ENCODE measurements around the gene ARL6IP5.

The ARL6IP5 gene

DNA sequence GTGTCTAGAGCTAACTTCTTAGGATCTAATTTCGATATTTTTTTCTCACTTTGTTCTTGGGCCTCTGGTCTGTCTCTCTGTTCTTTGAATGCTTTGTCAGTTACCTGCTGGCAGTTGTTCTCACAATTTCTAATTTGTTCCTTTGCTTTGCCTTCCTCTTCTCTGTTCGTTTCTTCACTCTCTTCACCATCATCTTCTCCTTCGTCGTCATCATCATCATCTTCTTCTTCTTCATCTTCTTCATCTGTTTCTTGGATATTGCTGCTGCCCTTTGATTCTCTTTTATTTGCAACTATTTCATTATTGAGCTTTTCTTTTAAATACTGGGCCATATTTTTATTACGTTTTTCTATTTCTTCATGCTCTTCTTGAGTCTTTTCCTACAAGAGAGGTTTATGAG lies 34.9 kb downstream of the ARL6IP5 start:
- DNase-seq = no peak

- DNase-seq = no peak
Measured at GRCh38 chr3:69120879-69121464, 36.2 kb downstream of the ARL6IP5 start.

DNA sequence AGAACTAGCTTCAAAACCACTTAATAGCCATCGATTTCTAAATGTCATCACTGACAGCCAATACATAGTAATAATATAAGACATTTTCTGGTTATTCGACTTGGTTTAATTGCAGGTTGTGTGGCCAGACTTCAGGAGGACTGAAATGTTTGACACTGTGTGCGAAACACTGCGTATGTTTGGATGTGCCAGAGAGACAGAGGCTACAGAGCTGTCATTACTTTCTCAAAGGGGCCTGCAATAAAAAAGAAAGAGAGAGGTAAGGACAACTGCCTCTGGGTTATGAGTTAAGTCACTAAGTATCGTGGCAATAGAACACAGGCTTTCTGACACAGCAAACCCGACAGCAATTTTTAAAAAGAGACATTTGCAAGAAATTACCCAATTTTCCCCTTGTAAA lies 36.8 kb downstream of the ARL6IP5 start:
- no peak for DNase-seq

DNA sequence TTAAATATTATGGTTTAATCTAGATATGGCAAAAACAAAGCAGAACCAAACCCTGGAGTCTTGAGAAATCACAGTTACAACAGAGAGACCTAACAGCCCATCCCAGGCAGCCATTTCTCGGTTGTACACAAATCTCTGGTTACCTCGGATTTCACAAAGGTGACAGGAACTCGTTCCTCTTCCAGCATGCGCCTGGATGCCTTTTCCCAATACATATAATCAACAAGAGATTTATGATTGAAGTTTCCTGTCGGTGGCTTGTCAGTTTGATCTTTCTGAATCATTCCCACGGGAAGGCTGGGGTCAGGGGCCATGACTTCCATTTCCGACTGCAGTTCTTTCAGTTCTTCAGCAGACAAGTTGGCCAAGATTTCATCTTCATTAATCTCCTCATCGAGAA lies 37.2 kb downstream of the ARL6IP5 start:
- no peak for DNase-seq

DNA sequence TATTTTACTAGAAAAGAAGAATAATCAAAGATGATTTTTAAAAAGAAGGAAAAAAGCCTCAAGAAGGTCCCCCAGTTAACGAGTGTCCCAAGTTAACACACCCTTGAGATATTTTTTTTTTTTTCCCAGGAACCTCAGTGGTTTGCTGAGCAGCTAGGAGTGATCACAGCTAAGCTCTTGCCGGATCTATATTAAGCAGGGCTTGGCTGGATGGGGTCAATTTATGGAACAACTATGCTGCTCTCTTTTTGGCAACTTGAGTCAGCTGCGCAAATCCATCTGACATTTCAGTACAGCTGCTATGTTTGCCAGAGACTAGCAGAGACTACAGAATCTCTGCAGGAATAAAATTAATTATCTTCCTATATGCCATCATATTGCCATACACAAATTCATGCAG lies 37.7 kb downstream of the ARL6IP5 start, which contains the start of gene LMOD3:
LMOD3 (minus strand) TSS at position 193 of the 400 bp plus-strand sequence. CDS start 209 bp downstream, outside the sequence.
- no peak for DNase-seq

DNA sequence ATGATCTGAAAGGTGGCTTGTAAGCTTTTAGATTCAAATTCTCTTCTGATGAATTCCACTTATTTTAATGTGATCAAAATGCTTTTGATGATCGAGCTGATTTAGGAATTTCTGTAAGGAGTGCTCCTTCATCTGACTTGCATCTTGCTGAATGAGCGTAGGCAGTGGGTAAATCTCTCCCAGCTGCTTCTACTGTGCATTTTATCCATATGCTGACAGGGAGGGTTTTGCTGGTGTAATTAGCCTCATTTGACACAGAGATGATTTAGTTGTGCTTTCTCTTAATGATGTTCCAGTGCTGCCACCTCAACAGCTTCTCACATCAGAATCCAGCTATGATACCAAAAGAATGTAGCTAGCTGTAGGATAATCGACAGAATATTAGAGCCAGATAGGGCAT lies 41.5 kb downstream of the ARL6IP5 start:
- DNase-seq = no peak

DNA sequence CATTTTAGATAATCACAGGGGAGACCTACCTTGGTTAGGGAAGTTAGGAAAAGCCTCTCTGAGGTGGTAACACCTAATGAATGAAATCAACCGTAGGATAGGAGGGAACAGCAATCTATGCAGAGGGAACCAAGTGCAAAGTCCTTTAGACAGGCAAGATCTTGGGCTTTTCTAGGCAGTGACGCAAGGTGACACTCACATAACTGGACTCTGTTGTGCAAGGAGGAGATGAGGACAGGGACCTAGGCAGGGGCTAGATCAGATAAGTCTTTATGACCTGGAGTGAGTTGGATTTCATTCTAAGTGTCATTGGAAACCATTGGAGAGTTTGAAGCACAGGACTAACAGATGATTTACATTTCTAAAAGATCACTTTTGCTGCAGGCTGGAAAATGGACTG lies 42.3 kb downstream of the ARL6IP5 start:
- no peak for DNase-seq

DNA sequence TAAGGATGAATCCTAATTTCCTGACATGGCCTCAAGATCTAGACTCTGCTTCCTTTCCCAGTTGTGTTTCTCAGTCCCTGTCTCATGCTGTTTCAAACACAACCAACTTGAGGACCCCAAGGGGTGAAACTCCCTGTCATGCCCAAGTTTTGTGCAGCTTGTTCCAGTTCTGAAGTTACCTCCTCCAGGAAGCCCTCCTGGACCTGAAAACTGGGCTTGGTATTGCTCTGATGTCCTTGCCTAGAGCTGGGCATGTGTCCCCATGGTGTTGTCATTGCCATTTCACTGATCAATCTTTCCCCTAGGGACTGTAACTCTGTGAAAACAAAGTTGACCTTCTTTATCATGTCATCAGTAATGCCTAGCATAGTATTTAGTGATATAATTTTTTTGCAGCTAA lies 43.8 kb downstream of the ARL6IP5 start:
- DNase-seq = no peak

- DNase-seq = no peak
Measured at GRCh38 chr3:69129531-69129930, 44.8 kb downstream of the ARL6IP5 start.

DNA sequence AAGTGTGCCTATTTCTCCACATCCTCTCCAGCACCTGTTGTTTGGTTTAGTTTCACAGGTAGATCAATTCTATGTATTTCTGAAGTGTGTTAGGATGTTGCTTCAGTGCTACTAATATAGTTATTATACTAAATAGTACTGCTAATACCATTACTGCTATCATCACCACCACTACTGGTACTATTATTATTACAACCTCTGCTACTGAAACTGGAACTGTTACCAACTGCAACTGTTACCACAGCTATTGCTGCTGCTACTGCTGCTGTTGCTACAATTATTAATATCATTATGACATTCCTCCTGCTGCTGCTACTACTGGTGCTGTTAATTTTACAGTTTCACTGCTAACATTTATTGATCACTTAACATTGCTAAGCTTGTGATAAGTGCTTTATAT lies 46.0 kb downstream of the ARL6IP5 start:
- DNase-seq = no peak

DNA sequence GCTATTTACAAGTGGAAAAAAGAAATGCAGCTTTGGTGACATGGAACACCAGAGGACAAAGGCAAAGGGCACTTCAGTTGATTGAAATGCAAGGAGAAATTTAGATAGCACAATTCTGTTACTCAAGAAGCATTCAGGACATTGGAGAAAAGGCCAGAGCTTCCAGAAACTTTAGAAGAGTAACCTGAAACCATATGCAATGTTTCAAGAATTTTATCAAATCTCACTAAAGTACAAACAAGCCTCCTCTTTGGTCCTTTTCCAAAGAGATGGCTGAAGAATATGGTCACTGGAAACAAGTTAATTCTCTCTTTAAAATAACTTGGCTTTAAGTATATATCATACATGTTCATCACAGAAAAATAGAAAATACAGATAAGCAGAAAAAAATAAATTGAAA lies 52.3 kb downstream of the ARL6IP5 start:
- DNase-seq = no peak

DNA sequence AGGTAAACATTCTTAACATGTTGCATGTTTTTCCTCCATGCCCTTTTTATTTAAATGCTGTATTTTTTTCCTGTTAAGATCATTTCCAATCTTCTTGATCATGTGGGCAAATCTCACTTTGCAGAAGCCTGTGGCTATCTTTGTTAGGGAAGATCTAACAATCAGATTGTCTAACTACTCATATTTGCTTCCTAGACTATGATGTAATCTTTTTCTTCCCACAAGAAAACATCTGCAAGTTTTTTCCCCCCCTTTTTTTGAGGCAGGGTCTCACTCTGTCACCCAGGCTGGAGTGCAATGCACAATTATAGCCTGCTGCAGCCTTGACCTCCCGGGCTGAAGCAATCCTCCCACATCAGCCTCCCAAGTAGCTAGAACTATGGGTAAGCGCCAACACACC lies 52.7 kb downstream of the ARL6IP5 start:
- DNase-seq = no peak

DNA sequence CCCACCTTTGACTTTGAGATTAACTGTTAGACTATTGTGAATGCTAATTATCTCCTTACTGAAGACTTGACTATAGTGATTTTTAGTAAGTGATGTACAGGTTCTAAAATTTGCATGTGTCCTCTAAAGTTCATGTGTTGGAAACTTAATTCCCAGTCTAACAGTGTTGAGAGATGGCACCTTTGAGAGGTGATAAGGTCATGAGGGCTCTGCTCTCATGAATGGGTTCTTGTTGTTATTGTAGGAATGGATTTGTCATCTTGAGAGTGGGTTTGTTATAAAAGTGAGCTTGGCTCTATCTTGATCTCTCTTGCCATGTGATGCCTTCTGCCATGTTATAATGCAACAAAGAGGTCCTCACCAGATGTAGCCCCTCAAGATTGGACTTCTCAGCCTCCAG lies 56.6 kb downstream of the ARL6IP5 start:
- DNase-seq = no peak

DNA sequence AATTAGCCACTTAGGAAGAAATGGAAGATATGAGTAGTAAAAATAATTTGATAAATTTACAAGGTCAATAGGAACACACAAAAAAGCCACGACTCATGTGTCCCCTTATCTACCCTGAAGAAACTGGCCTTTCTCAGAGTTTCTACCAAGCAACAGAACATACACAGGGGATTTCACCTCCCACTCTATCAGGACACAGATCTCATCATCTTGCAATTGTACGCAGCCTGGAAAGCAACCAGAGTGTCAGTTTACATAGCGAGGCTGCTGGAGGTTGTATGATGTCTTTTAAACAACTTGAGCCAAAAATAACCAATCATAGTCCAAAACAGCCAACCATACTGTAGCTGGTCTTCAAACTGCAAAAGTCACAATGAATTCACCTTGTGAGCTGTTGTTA lies 57.4 kb downstream of the ARL6IP5 start:
- DNase-seq = no peak

GRCh38 chr3:69142797-69143454 lies 58.2 kb downstream of the ARL6IP5 start:
- no peak for DNase-seq

GRCh38 chr3:69143612-69144011 lies 58.9 kb downstream of the ARL6IP5 start:
- peak; percentile 22 for DNase-seq

- no peak for DNase-seq
Measured at GRCh38 chr3:69144631-69145245, 60.0 kb downstream of the ARL6IP5 start.

GRCh38 chr3:69145688-69146087 lies 61.0 kb downstream of the ARL6IP5 start:
- DNase-seq = no peak

GRCh38 chr3:69149586-69149985 lies 64.8 kb downstream of the ARL6IP5 start:
- no peak for DNase-seq

Measured in NCI-H510A (cell line).